Epithelial cell of esophagus (primary cell): ENCODE measurements around the gene PLXNA4.

Experiments
- DNase-seq: peaks from one replicate; pipeline ENCODE4 v3.0.0; 2010; ENCODE audit warnings: low read depth
- H3K4me3 ChIP-seq: 2 replicates; pipeline ENCODE4 v1.5.1; 2011; ENCODE audit warnings: mild to moderate bottlenecking, low read length, control low read depth
- CTCF ChIP-seq: IDR thresholded peaks from 2 replicates; pipeline ENCODE4 v1.5.1; 2011; ENCODE audit warnings: low read depth, mild to moderate bottlenecking, low read length, control low read depth, inconsistent platforms; ENCODE audit not compliant: insufficient read depth; ENCODE audit errors: missing control alignments

Gene PLXNA4

GRCh38 chr7:132103718-132104117, 472.6 kb downstream of the PLXNA4 start:
- no peak overlapping the region for H3K4me3 ChIP-seq
- DNase-seq, result no peak
- TF ChIP-seq CTCF, result no peak

- H3K4me3 ChIP-seq, result no peak overlapping the region
- TF ChIP-seq CTCF, result no peak
- DNase-seq, result no peak
These were observed 473.3 kb downstream of the PLXNA4 start for GRCh38 chr7:132102942-132103341.

- no peak overlapping the region for H3K4me3 ChIP-seq
- TF ChIP-seq CTCF, result no peak
- DNase-seq, result no peak
These were observed 473.9 kb downstream of the PLXNA4 start for GRCh38 chr7:132102391-132102790.

GRCh38 chr7:132100981-132101380, 475.3 kb downstream of the PLXNA4 start:
- TF ChIP-seq CTCF, result no peak
- DNase-seq, result no peak
- no peak overlapping the region for H3K4me3 ChIP-seq

GRCh38 chr7:132100483-132100882, 475.8 kb downstream of the PLXNA4 start:
- H3K4me3 ChIP-seq, result no peak overlapping the region
- TF ChIP-seq CTCF, result no peak
- no peak for DNase-seq

- H3K4me3 ChIP-seq, result no peak overlapping the region
- no peak for TF ChIP-seq CTCF
- no peak for DNase-seq
These were observed 477.1 kb downstream of the PLXNA4 start for GRCh38 chr7:132099163-132099562.

- no peak for TF ChIP-seq CTCF
- DNase-seq, result no peak
- no peak overlapping the region for H3K4me3 ChIP-seq
These were observed 477.9 kb downstream of the PLXNA4 start for GRCh38 chr7:132098327-132098726.
